HG03159 (cell line): Measurements from ENCODE around the gene STK38L.

Source experiments
- ATAC-seq: cut with Tn5 transposase; IDR thresholded peaks from one replicate; pipeline ENCODE4 v1.9.1; 2021; ENCODE audit warnings: mild to moderate bottlenecking, moderate library complexity; ENCODE audit not compliant: unreplicated experiment

STK38L gene

DNA sequence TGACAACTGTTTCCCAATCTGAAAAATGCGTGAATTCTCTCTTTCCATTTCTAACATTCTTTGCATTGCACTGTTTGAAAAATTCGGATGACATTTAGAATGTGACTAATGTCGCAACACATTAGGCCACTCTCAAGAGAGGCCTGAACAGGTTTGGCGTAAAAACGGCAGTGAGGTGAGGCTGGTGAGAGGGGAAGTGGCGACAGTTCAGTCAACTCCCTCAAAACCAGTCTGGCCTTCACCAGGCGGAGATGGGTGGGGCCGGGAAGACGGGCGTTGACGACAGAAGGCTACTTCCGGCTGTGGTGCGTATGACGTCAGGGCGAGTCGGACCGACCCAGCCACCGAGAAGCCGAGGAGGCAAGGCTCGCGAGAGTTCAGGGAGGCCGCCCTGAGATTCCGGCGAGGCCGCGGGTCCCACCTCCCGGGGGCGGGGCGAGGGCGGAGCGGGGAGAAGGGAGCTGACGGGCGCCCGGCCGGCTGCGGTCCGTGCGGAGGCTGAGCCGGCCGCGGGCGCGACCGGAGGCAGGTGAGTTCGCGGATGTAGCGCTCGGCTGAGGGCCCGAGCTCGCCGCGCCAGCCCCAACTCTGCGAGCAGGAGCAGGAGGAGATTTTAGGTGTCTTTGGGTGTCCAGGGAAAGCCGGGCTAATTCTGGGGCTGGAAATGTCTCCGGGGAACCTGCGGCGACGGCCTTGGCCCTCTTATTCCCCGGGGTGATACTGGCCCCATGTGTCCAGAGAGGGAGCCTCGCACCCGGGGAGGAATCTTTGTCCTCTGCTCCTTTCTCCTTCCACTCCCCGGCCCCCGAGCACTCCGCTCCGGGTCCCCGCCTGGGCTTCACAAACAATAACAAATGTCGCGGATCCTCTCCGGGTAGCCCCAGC is at the start of gene STK38L:
TSS of gene STK38L (plus strand) at position 483 of the 885 bp plus-strand sequence. CDS start 53,435 bp downstream, outside the sequence.
- ATAC-seq, result peak; percentile 91

DNA sequence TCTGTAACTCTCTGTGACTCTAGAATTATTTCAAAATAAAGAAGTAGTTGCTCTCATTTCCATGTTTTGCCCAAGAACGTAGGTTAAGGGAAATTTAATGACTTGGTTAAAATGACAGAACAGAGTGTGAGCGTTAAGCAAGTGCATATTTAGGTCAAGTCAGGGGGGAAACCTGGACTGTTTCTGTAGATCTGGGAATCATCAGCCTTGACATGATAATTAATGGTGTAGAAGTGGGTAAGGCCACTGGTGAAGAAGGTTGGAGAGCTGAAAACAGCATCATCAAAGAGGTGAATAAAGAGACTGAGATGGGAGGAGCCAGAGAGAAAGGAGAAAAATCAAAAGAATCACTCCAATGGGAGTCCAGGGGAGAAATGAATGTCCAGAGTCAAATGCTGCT is 49.4 kb upstream of the STK38L start:
- no peak for ATAC-seq

DNA sequence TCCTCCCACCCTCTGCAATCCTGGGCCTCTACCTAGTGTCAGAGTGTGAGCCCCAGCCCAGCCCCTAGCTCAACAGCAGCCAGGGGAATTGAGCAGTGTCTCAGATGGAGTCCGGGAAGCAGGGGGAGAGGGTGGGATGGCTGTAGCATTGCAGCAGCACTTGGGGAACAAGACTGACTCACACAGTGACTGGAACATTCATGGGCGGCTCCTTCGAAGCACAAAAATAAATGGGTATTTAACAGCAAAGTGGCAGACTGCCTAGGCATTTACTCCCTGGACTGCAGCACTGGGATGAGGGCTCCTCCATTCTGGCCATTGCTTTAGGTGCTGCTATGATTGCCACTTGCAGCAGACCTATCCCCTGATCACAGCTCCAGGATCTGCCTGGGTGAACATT is 46.0 kb upstream of the STK38L start:
- ATAC-seq, result no peak

DNA sequence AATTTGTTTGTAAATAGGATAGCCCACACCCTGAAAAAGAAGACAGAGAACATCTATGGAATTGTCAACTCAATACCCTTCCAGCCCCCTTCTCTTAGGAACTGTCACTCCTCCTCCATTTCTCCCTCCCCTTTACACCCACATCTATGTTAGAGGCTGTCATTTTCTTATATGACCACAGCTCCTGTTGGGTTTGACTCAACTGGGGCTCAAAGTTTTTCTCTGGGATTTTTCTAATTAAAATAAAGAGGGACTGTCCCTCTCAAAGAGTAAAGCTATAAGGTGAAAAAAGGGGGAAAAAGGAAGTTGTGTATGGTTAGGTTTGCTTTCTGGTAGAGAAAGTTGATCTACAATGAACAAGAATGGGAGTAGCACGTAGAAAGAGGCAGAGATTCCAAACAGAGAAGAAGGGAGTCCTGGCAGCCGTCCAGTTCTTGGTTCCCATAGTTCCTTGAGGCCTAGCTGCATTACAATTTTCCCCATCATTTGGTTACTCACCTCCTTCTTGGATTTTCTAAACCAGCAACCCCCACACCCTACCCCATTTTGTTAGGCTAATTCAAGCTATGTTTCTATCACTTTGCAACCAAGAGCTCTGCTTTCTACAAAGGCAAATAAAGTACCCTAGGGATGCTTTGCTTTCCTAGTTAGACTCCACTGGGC is 44.3 kb upstream of the STK38L start:
- no peak for ATAC-seq

DNA sequence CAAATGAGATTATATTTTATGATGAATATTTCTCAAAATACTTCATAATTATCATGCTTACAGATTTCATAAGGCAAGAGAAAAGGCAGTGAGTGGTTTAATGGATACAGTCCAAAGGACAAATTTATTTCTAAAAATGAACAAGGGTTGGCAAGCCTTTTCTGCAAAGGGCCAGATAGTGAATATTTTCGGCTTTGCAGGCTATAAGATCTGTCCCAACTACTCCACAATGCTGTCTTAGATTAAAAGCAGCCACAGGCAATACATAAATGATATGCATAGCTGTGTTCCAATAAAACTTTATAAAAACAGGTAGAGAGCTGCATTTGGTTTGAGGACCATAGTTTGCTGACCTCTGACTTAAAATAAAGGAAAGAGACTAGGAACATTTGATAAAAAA is 42.9 kb upstream of the STK38L start:
- no peak for ATAC-seq

DNA sequence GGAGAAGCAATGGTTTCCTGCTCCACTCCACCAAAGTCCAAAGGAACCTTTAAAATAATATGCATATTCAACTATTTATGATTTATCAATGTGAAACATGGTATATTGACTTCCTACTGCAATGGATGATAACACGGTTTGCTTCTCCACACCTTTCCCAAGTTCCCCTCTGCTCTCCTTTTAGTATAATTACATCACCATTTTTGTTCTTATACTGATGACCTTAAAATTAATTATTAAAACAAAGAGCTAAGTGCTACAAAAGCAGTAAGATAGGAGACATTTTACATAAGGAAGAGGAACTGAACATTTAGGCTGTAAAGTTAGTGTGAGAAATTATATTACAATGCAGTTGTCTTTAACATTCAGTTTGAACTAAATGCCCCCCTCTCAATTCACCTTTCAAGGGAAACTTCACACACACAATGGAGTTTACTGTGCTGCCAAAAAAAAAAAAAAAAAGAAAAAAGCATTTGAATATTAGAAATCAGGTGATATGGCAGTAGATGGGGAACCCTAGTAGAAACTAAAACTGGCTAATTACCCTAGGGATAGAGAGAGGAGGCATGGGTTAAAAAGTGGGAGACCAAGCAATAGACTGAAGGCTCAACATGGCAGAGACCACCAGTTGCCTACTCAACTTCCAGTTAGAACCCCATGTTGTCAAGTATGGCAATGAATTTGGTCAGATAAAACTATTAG is 37.1 kb upstream of the STK38L start:
- ATAC-seq, result no peak

DNA sequence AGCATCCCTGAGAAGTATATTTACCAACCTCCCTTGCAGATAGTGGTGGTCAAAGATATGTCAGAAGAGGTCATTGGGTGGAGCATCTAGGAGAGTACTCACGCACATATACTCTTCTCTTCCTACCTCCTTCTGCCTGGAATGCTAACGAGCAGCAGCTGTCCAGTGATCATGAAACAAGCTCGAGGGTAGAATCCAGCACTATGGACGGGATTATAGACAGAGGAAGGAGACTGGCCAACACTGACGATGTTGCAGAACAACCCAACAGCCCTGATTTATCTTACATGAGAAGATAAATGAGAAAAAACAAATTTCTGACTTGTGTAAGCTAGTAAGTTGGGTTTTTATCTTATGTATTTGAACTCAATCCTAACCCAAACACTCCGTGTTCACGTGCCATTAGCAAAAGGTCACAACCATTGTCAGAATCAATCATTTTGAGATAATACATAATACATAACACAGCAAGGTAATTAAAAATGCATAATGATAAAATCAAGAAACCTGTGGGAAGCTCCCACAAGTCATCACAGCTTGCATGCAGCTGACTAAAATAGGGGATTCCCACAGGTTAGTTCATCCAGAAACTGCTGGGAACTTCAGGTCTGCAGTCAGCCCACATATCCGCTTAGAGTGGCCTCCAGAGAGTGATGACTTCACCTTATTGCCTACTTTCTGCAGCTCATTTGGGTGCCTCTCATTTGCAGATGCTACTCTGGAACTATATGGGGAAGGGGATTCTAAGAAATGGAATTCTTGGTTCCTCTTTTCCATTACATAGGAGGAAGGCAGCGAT is 36.3 kb upstream of the STK38L start:
- peak; percentile 80 for ATAC-seq

DNA sequence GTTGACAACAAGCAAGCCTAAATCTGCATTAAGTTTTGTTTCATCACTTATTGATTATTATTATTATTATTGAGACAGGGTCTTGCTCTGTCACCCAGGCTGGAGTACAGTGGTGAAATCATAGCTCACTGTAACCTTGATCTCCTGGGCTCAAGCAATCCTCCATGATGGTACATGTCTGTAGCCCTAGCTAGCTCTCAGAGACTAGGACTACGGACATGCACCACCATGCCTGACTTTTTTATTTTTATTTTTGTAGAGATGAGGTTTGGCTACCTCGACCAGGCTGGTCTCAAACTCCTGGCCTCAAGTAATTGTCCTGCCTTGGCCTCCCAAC is 35.7 kb upstream of the STK38L start:
- ATAC-seq, result peak; percentile 14

DNA sequence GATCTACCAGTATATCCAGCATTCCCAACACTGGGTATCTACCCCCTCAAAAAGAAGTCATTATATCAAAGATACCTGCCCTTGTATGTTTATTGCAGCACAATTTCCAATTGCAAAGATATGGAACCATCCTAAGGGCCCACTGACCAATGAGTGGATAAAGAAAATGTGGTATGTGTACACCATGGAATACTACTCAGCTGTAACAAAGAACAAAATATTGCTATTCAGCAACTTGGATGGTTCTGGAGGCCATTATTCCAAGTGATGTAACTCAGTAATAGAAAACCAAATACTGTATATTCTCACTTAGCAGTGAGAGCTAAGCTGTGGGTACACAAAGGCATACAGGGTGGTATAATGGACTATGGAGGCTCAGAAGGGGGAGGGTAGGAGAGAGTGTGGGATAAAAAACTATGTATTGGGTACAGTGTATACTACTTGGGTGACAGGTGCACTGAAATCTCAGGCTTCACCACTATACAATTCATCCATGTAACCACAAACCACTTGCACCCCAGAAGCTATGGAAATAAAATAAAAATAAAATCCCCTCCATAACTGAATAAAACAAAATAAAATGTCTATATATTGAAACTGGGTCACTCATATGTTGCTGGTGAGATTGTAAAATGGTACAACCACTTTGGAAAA is 34.7 kb upstream of the STK38L start:
- ATAC-seq, result no peak

DNA sequence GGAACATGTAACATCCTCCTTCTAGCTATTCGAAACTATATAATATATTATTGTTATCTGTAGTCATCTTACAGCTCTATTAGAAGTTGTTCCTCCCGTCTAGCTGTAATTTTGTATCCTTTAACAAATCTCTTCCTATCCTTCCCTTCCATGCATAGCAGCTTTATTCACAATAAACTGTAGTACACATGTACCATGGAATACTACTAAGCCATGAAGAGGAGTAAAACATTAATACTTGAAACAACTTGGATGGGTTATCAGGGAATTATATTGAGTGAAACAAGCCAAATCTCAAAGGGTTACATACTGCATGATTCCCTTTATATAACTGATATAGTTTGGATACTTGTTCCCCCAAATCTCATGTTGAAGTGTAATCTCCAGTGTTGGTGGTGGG is 33.9 kb upstream of the STK38L start:
- no peak for ATAC-seq

DNA sequence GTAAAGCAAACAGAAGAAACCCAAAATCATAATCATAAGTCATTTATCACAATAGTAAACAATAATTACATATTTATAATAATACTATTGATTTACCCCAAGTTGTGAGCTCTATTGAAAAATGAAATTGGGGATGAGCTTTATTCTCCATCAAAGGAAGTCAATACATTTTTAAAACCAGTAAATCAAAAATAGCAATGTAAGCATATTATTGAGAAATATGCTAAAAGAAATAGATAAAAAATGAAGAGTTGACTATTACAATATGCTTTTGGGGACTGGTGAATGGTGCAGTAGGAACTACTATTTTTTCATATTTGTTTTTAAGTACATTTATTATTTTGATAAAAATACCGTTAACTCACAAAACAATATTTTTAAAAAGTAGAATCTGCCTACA is 31.2 kb upstream of the STK38L start:
- ATAC-seq, result no peak

DNA sequence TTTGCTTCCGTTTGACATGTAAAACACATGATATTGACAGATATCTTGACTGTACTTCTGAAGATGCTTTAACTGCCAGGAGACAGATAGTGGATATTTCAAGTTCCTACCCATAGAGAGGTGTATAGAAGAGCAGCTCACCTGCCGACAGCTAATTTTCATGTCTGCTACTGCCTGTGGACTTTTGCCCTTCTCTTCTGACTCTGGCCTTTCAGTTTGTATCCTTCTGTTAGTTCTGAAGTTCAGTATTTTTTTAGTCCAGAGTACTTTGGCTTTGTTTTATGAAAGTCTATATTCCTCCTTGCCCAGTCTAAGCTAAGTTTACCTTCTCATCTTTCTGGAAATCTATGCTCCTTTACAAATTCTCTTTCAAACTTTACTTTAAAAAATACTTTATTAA is 30.8 kb upstream of the STK38L start:
- ATAC-seq, result no peak

DNA sequence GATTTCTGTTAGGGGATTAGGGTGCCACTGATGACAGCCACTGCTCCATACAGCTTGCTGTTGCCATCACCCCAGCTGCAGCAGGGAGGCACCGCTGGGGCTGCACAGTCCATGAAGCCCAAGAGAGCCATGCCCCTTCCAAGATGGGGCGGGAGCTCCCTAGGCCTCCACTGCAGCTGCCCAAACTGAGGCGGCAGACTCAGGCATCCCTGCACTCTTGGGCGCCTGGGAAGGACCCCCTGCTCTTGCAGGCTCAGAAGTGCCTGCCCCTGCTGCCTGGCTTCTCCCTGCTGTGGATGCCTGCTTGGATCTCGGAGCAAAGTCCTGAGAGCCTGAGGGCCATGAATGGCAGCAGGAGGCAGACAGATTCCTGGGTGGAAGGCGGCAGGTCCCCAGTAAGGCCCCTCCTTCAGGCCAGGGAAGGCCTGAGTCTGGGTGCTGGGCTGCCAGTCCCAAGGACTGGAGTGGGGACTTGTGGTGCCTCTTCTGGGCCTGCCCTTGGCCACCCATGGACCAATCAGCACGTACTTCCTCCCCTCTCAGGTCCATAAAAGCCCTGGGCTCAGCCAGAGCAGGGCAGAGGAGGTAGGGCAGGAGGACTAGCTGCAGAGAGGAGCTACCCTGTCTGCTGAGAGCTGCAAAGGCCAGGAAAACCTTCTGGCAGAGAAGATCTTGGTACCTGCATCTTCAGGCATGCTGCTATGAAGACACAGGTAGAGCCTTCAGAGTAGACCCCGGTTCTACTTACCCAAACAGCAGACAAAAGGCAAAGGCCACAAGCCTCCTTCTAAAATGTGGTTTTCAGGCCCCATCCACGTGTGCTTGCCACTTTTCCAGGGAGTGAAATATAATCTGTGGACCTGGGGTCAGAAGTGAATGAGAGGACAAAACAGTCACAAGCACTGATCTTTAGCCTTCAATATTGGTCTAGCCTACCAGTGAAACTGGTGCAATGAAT is 30.0 kb upstream of the STK38L start:
- ATAC-seq, result no peak

DNA sequence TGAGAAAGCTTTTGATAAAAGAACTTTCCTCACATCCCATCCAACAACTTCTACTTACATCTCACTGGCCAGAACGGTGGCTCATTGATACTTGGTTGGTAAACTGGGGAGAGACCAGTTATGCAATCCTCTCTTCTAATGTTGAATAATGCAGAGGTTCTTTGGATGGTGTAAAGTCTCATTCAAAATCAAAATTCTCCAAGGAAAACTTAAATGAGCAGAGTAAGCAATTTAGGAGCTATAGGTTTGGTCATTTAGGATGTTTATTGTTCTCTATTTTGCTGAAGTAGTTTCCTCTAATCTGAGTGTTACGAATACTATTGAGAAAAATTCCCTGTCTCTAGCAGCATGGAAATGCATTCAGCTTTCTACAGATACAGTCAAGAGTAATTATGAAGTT is 26.5 kb upstream of the STK38L start:
- ATAC-seq, result no peak

DNA sequence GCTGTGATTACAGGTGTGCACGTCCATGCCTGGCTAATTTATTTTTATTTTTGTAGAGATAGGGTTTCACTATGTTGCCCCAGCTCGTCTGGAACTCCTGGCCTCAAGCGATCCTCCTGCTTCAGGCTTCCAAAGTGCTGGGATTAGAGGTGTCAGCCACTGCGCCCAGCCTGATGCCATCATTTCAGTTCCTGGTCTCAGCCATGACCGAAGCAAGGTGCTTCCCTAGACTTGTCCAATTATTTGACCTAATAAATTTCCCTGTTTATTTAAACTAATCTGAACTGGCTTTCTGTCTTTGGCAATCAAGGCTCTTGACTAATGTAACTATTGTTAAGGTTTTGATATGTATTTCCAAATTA is 24.4 kb upstream of the STK38L start:
- no peak for ATAC-seq

DNA sequence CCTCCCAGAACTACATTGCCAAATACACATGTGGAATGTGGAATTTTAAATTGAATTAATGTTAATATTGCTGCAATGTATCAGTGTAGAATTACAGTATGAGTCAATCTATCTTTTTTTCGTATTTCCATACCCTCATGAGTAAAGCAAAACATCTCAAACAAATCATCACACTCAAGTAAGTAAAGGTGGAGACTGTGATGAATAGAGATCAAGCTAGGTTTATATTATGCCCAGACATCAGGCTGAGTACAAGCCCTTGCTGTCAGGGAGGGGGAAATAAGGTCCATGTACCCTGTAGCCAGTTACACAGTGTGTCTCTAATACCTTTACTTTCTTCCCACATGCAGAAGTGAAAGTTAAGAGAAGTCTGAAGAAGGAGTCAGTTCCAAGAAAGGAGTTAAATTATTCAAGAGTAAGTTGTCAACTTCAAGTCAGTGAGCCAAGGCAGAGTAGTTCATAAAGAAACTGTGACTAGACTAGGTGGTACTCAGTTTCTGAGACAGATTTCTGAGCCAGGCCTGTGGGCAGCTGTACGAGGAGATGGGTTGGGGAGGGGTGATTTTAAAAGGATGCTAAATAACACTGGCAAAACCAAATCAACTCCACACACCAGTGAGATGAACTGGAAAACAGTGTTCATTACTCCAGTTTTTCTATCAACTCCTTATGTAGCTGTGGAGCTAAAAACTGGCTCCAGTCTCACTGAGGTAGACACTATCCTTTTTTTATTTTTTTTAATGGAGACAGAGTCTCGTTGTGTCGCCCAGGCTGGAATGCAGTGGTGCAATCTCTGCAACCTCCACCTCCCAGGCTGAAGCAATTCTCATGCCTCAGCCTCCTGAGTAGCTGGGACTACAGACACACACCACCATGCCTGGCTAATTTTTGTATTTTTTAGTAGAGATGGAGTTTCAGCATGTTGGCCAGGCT is 23.8 kb upstream of the STK38L start:
- ATAC-seq, result peak; percentile 61

DNA sequence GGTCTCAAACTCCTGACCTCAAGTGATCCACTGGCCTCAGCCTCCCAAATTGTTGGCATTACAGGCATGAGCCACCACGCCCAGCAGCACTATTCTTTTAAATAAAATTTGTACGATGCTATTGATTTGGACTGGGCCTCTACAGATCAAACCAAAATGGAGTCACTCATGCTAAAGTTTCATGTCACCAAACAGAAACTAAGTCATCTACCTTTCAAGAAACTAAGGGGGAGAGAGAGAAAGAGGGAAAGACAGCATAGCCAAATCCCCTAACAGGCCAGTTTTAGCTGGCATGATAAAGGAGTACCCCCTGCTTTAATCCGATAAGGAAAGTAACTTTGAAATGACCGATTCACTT is 23.1 kb upstream of the STK38L start:
- ATAC-seq, result no peak

DNA sequence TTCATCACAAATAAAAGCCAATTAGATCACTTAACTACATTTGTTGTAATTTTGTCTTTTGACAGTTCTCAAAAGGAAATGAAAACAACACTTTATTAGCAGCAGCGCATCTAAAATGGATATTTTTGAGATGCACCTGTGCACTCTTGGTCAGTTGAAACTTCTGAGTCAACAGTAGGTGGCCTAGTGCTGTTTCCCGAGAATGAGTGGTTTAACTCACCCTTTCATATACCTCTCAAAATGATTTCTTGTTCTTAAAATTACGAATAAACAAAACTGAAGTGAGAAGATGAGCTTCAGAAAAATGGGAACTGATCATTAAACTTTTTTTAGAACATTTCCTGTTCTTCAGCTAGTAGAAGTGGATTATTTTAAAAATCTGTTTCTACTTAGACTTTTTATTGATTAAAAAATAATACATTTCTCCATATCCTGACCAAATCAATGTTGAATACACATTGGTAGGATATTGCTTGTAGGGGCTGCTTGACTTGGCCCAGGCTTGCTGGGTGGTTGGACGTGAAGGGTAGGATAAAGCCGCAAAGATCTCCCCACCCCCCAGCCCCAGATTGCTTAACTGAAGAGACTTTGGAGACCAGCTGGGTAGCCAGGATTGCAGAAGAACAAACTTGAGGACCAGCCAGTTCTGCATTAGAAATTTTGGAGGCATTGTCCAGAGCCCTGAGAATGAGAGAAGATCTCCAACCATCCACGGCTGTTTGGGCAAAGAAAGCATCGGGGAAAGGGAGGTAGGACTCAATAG is 22.3 kb upstream of the STK38L start:
- ATAC-seq, result peak; percentile 76
